ENCODE results near the gene ARRDC5. TPM values are rescaled to one million over a fixed set of nuclear protein-coding genes. Genes with fewer than 3 reads are reported as not detected.
A peak's percentile ranks its signal among the peaks of the same experiment; 100 is the strongest.
"Not testable (repeated sequence)": the region's sequence is repeated elsewhere in the genome, so short reads cannot be mapped to it uniquely, and the experiment has no call there.

Gene ARRDC5
- total RNA-seq, 1 experiment from 2014 or later, result not detected

DNA sequence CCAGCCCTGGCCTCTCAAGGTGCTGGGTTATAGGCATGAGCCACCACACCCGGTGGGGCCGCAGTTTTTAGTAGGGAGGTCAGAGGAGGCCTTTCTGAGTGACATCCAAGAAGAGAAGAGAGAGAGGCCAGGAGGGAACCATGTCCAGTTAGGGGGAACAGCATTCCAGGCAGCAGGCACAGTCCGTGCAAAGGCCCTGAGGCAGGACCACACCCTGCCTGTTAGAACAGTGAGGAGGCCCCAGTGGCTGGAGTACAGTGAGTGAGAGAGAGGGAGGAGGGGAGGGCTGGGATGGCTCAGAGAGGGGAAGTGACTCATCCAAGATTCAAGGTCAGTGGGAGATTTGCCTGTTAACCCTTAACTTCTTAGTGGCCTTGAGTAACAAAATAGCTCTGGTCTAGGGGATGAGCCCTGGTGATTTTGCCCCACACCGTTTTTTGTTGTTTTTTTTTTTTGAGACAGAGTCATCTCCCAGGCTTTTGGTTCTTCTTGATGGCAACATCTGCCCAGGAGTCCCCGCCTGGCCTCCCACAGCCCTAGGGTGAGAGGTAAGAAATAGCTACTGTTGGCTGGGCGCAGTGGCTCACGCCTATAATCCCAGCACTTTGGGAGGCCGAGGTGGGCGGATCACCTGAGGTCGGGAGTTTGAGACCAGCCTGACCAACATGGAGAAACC lies 32.5 kb downstream of the ARRDC5 start:
- peak; percentile 99 for DNase-seq (ENCODE audit: low read depth)

DNA sequence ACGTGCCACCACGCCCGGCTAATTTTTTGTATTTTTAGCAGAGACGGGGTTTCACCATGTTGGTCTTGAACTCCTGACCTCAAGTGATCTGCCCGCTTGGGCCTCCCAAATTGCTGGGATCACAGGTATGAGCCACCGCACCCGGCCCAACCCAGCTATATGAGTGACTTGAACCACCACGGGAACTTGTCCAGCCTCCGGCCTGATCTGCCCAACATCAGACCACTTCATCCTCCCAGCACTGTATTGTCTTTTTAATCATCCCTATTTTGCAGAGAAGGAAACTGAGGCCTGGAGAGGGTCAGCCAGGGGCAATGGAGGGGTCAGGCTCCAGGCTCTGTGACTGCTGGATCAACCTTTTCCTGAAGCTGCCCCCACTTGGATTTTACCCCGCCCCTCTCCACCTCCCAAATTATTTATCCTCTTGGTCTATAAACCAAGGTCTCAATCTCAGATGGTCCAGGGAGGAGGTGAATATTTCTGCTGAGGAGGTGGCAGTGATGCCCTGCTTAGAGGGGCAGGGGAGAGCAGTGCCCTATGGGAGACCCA lies 34.3 kb downstream of the ARRDC5 start:
- no peak for DNase-seq (ENCODE audit: low read depth)

DNA sequence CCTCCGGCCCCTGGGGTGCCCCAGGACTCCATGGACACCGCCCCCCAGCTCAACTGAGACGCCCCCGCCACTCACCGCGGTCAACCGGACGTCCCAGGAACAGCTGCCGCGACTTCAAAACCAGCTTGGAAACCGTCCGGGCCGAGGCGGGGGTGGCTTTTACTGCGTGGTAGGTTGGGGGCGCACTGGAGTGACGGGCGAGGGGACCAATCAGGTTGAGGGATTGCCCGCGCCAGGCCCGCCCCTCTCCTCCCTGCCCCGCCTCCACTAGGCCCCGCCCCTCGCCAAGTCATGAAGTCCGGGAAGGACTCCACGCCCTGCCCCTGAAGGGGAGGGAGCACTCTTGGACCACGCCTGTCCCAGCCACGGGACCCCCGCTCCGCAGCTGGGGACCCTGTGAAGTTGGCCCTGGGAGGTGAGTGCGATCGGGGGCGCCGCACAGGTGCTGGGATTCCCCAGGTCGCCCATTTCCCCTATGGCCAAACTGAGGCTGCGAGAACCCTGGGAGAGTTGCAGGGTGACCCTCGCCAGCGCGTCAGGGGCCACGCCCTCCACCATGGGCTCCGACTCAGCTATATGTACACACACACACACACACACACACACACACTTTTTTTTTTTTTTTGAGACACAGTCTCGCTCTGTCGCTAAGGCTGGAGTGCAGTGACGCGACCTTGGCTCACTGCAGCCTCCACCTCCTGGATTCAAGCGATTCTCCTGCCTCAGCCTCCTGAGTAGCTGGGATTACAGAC lies 35.0 kb downstream of the ARRDC5 start, which contains the start of gene PLIN3:
Gene PLIN3 (minus strand): TSS at position 134 of the 752 bp plus-strand sequence. CDS start 6,273 bp downstream, outside the sequence.
- DNase-seq (ENCODE audit: low read depth), result peak; percentile 94

DNA sequence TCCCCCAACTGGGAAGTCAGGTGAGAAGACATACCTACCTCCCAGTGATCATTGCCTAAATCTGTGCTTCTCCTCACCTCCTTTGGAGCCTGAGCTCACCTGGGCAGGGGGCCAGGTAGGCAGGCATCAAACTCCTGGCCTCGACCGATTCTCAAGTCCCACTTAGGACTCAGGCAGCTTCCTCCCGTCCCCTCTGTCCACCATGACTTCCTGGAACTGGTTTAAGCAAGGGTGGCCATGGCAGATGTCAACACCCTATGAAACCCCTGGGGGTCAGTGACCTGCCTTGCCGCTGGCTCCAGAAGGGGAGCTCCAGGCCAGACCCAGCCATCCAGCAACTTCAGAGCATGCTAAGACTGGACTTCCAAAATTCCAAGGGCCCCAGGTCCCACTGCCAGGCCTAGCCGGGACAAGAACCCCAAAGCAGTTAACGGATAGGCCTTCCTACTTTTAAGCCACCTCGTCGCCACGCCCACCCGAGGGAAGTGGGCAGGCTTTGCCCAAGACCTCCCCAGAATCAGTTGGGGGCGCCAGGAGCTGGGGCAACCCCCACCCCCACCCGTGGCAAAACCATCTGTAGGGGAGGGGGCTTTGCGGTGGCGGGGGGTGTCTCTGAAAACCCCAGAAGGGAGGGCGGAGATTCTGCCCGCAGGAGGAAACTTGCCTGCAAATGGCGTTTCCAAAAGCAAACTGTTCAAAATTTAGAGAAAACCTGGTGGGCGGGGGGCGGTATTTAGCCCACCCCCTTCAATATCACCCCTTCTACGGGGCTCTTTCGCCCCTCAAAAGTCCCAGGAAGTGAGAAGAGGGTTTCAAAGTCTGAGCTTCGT lies 35.9 kb downstream of the ARRDC5 start:
- DNase-seq (ENCODE audit: low read depth), result peak; percentile 41

DNA sequence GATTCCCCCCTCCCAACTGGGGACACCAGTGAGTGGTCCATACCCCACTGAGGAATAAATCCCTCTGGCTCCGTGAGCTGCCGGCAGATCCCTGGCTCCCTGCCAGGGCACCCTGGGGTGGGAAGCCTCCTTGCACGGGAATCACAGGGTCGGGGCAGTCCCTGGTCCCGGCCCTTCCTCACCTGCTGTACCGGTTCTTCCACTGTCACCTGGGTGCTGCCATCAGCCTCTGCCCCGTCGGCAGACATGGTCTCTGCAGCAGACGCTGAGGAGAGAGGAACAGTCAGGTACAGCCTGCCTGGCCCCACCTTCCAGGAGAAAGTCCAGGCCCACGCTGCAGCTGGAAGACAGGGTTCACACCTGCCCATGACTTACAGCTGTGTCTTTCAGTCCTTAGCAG lies 41.5 kb downstream of the ARRDC5 start:
- no peak for DNase-seq (ENCODE audit: low read depth)

DNA sequence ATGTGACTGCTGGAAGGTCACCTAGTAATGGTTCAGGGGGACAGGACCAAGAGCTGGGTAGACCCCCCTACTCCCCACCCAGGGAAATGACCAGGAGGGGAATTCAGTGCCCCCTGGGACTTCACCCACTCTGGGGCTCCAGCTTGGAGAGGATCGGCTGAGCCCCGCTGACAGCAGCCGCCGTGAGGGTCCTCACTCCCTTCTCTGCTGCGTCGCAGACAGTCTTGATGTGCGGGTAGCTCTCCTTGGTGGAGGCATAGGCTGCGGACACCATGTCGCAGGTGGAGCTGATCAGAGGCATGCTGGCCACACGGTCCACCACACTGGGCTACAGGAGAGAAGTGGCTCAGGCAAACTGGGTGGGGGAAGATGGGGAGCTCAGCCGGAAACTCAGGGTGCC lies 43.0 kb downstream of the ARRDC5 start:
- no peak for DNase-seq (ENCODE audit: low read depth)

DNA sequence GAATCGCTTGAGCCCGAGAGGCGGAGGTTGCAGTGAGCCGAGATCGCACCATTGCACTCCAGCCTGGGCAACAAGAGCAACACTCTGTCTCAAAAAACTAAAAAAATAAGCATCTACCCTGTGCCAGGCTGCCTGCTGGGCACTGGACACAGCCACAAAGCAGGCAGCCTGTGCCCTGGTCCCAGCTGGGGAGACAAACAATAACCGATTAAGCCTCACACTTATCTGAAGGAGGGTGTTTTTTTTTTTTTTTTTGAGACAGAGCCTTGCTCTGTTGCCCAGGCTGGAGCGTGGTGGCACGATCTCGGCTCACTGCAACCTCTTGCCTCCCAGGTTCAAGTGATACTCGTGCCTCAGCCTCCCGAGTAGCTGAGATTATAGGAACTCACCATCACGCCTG lies 46.2 kb downstream of the ARRDC5 start:
- not testable (repeated sequence) for DNase-seq (ENCODE audit: low read depth)

DNA sequence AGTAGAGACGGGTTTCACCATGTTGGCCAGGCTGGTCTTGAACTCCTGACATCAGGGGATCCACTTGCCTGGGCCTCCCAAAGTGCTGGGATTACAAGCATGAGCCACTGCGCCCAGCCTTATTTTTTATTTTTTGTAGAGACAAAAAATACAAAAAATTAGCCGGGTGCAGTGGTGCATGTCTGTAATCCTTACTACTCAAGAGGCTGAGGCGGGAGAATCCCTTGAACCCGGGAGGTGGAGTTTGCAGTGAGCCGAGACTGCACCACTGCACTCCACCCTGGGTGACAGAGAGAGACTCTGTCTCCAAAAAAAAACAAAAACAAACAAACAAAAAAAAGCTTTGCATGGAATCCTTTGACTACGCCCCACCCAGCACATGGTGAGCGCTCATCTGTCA lies 49.2 kb downstream of the ARRDC5 start:
- not testable (repeated sequence) for DNase-seq (ENCODE audit: low read depth)

DNA sequence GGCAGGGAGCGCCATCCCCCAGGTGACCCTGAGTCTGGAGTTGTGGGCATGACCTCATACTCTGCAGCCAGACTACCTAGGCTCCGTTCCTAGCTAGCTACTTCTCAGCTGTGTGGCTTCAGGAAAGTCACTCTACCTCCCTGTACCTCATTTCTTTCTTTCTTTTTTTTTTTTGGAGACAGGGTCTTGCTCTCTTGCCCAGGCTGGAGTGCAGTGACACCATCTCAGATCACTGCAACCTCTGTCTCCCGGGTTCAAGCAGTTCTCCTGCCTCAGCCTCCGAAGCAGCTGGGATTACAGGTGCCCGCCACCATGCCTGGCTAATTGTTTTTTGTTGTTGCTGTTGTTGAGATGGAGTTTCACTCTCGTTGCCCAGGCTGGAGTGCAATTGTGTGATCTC lies 50.2 kb downstream of the ARRDC5 start:
- DNase-seq (ENCODE audit: low read depth), result no peak

DNA sequence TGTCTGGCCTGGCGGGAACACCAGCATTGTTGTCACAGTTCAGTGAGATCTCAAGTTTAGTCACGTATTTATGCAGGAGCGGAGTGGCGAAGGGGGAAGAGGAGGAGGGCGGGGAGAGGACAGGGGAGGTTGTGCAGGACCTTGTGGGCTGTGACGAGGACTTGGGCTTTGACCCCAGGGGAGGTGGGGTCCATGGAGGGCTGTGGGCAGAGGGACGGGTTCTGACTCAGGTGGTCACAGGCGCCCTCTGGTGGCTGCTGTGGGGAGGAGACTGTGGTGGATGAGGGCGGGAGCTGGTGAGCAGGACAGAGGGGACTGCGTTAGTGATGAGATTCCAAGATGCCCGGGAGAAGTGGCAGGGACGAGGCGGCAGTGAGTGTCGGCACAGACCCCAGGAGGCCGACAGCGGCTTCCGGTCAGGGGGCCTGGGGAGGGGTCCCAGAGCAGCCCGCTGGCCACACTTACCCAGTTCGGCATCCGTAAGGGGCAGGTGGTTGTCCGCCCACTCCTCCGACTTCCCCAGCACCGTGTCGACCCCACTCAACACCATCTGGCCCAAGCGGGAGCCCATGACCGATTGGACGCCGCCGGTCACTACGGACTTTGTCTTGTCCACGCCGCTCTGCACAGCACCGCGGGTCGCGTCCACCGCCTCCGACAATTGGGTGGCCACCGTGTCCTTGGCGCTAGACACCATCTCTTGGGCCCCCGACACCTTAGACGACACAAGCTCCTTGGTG lies 51.0 kb downstream of the ARRDC5 start:
- peak; percentile 49 for DNase-seq (ENCODE audit: low read depth)

DNA sequence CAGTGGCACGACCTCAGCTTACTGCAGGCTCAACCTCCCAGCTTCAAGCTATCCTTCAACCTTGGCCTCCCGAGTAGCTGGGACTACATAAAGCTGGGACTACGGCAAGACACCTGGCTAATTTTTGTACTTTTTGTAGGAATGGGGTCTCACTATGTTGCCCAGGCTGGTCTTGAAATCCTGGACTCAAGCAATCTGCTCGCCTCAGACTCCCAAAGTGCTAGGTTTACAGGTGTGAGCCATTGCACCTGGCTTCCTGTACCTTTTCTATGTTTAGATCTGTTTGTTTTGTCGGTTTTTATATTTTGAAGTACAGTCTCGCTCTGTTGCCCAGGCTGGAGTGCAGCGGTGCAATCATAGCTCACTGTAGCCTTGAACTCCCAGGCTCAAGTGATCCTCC lies 53.7 kb downstream of the ARRDC5 start:
- no peak for DNase-seq (ENCODE audit: low read depth)

DNA sequence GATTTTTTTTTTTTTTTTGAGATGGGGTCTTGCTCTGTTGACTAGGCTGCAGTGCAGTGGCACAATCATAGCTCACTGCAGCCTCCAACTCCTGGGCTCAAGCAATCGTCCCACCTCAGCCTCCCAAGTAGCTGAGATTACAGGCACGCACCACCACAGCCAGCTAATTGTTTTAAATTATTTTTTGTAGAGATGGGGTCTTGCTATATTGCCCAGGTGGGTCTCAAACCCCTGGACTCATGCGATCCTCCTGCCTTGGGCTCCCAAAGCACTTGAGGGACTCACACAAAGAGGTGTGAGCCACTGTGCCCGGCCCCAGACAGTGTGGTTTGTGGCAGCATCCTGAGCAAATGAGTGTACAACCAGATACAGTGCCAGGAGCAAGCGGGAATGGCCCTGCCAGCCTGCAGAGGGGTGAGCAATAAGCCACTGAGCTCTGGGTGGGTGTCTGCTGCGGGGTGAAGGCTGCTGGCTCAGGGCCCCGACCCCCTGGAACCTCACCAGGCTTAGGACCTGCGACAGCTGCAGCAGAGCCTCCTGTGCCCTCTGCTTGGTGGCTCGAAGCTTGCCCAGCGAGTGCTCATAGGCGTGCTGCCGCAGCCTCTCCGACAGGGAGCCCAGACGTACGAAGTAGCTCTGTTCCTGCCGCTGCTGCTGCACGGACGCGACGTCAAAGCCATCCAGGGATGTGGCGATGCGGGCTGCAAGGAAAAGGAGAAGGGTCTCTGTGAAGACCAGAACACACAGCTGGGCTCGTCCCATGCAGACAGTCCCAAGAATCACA lies 55.3 kb downstream of the ARRDC5 start:
- DNase-seq (ENCODE audit: low read depth), result no peak

DNA sequence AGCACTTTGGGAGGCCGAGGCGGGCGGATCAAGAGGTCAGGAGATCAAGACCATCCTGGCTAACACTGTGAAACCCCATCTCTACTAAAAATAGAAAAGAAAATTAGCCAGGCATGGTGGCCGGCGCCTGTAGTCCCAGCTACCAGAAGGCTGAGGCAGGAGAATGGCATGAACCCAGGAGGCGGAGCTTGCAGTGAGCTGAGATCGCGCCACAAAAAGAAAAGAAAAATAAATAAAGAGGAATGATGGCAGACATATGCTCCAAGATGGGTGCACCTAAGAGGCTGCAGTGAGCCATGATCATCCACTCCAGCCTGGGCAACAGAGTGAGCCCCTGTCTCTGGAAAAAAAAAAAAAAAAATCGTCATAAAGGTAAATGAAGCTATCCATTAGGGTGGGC lies 56.7 kb downstream of the ARRDC5 start:
- DNase-seq (ENCODE audit: low read depth), result not testable (repeated sequence)

DNA sequence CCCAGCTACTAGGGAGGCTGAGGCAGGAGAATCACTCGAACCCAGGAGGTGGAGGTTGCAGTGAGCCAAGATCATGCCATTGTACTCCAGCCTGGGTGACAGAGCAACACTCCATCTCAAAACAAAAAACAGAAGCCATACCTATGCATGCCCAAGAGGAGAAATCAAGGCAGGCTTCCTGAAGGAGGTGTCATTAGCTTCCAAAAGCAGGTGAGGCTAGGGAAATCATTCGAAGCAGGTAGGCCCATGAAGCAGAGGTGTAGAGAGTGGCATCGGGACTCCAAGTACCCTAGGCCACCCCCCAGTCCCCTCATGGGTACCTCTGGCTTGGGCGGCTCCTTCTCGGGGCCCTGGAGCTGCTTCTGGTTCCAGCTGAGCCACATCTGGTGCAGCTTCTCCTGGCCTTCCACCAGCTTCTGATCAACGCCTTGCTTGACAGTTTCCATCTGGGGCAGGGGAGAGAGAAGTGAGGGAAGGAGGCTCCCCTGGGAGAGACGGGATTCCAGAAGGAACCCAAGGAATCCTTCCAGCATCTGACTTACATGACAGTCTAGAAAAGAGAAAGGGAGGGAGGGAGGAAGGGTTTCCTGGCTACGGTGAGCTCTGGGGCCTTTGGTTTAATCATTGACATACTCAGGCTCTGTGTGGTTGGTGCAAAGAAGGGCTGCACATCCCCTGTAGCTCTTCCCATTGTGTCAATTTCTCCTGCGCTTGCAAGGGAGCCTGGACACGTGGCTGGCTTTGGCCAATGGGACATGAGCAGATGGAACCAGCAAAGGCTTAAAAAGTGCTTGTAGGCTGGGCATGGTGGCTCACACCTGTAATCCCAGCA lies 58.1 kb downstream of the ARRDC5 start:
- no peak for DNase-seq (ENCODE audit: low read depth)

DNA sequence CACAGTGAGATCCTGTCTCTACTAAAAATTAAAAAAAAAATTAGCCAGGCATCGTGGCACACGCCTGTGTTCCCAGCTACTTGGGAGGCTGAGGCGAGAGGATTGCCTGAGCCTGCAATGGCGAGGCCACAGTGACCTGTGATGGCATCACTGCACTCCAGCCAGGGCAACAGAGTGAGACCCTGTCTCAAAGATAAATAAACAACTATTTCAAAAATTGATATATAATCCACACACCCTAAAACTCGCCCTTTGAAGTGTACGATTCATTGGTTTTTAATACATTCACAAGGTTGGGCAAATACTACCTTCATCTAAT lies 59.1 kb downstream of the ARRDC5 start:
- DNase-seq (ENCODE audit: low read depth), result no peak

Other genes starting within 250 kb of the ARRDC5 start
- 258 and 333 TPM in 2 replicates for gene MYDGF, start 232.6 kb downstream of the ARRDC5 start, total RNA-seq (2014; rRNA removed; shearing (Covaris generic))
- 63.3 and 69.9 TPM in 2 replicates for gene DPP9, start 179.1 kb downstream of the ARRDC5 start, total RNA-seq (2014; rRNA removed; shearing (Covaris generic))
- 6.1 and 6.7 TPM in 2 replicates for gene FEM1A, start 111.2 kb downstream of the ARRDC5 start, total RNA-seq (2014; rRNA removed; shearing (Covaris generic))
- gene TICAM1, start 71.2 kb downstream of the ARRDC5 start, total RNA-seq (2014; rRNA removed; shearing (Covaris generic)), result 2.4 and 2.5 TPM in 2 replicates
- gene PLIN3, start 35.2 kb downstream of the ARRDC5 start, total RNA-seq (2014; rRNA removed; shearing (Covaris generic)), result 177 and 194 TPM in 2 replicates
- 37.6 and 37.7 TPM in 2 replicates for gene UHRF1, start 6.6 kb upstream of the ARRDC5 start, total RNA-seq (2014; rRNA removed; shearing (Covaris generic))
- gene KDM4B, start 66.2 kb upstream of the ARRDC5 start, total RNA-seq (2014; rRNA removed; shearing (Covaris generic)), result 6.2 and 6.8 TPM in 2 replicates

Measured in RPMI7951 (cell line).